ENCODE measurements around the gene KIAA0930.
"Not testable (repeated sequence)": the region's sequence is repeated elsewhere in the genome, so short reads cannot be mapped to it uniquely, and the experiment has no call there.

DNA sequence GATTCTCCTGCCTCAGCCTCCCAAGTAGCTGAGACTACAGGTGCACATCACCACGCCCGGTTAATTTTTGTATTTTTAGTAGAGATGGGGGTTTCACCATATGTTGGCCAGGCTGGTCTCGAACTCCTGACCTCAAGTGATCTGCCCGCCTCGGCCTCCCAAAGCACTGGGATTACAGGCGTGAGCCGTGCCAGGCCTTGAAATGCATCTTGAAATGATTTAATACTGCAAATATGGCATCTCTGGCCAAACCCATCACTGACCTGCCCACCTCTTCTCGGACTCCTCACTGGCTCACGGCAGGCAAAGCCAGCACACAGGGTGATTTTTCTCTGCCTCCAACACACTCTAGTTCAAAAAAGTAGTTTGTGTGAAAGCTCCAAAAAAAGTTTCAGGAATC lies 48.9 kb downstream of the KIAA0930 start:
- TF ChIP-seq CTCF (IDR thresholded peaks at IDR 0.05; ENCODE audit: insufficient read depth, low read depth, low read length); EZH2 (IDR thresholded peaks at IDR 0.05; ENCODE audit: insufficient read depth, low read length): not testable (repeated sequence)

All from astrocyte (in vitro differentiated cells and primary cell).